ENCODE results near the gene AKR7A3. TPM values are rescaled to one million over a fixed set of nuclear protein-coding genes. Genes with fewer than 3 reads are reported as not detected.

The AKR7A3 gene
- total and polyA plus RNA-seq, 9 of the 15 experiments (the other 6 are each of a cell fraction or from before 2014, with no cell fraction given), result 0.04 to 1.5 (median 0.44) TPM; not detected in 1

GRCh38 chr1:19311931-19312781 lies 23.6 kb upstream of the AKR7A3 start, which contains the start of the genes AKR7A2 and SLC66A1 (continued):
- 0 out of 2 replicates have a peak, but pooled peaks have one; percentile 66 for TF ChIP-seq ZBTB49 (CRISPR knock-in tag; IDR thresholded peaks at IDR 0.05; ENCODE audit: borderline replicate concordance)
- peak; percentile 73; the same call in 1 of the 2 replicates for TF ChIP-seq POLR2H (tag; IDR thresholded peaks at IDR 0.05; ENCODE audit: low read depth)
- TF ChIP-seq HCFC1 (IDR thresholded peaks at IDR 0.05; ENCODE audit: low read depth, low read length), result peak; percentile 40
- TF ChIP-seq ETV1 (tag; conservative IDR thresholded peaks at IDR 0.05; ENCODE audit: low read depth), result no peak
- TF ChIP-seq ZNF561 (CRISPR knock-in tag; conservative IDR thresholded peaks at IDR 0.05), result no peak
- no peak for TF ChIP-seq ZNF384 (IDR thresholded peaks at IDR 0.05; ENCODE audit: low read depth, low read length)
- no peak for TF ChIP-seq PHB2 (IDR thresholded peaks at IDR 0.05; ENCODE audit: low read depth)
- no peak for TF ChIP-seq CREBBP (IDR thresholded peaks at IDR 0.05; ENCODE audit: low read depth, low read length)
- TF ChIP-seq DIDO1 (tag; IDR thresholded peaks at IDR 0.05; ENCODE audit: low read depth), result no peak; the same call in 1 of the 2 replicates
- peak; percentile 62; the same call in 1 of the 2 replicates for TF ChIP-seq ZNF232 (CRISPR knock-in tag; IDR thresholded peaks at IDR 0.05)
- TF ChIP-seq GABPB2 (CRISPR knock-in tag; conservative IDR thresholded peaks at IDR 0.05), result no peak
- TF ChIP-seq CCNT2 (IDR thresholded peaks at IDR 0.05; ENCODE audit: borderline replicate concordance, extremely low read depth, insufficient read length, low read depth, low read length), result peak; percentile 76
- TF ChIP-seq NRF1 (conservative IDR thresholded peaks at IDR 0.05 in 1 of 2, IDR thresholded peaks at IDR 0.05 in 1 of 2), result peak; percentile 95 to 96
- TF ChIP-seq TAL1 (IDR thresholded peaks at IDR 0.05), result peak; percentile 59
- no peak for TF ChIP-seq XRCC4 (IDR thresholded peaks at IDR 0.05; ENCODE audit: extremely low read depth, insufficient read depth, insufficient read length)
- no peak for TF ChIP-seq ZNF79 (CRISPR knock-in tag; IDR thresholded peaks at IDR 0.05; ENCODE audit: low read depth)
- TF ChIP-seq NFRKB (IDR thresholded peaks at IDR 0.05; ENCODE audit: low read depth), result peak; percentile 44; the same call in 1 of the 2 replicates
- 0 out of 2 replicates have a peak, but pooled peaks have one; percentile 91 for TF ChIP-seq GATAD2B (IDR thresholded peaks at IDR 0.05; ENCODE audit: borderline replicate concordance)
- TF ChIP-seq CHD1 (IDR thresholded peaks at IDR 0.05; ENCODE audit: low read length), result peak; percentile 71
- TF ChIP-seq ZNF639 (CRISPR knock-in tag; conservative IDR thresholded peaks at IDR 0.05 in 1 of 2, IDR thresholded peaks at IDR 0.05 in 1 of 2), result peak in 1 of 2 experiments; percentile 84; a peak in 2 of 4 replicates
- TF ChIP-seq NKRF (IDR thresholded peaks at IDR 0.05; ENCODE audit: borderline replicate concordance), result peak; percentile 83; the same call in 1 of the 2 replicates

Data from K562 (cell line).